Spleen (tissue), 11 donors: ENCODE data around the gene SORCS2. TPM values are rescaled to one million over a fixed set of nuclear protein-coding genes. Genes with fewer than 3 reads are reported as not detected.

ENCODE experiments used
- DNase-seq: peaks from one replicate; pipeline ENCODE4 v3.0.0-alpha.2; 2020
- H3K27ac ChIP-seq, 8 donors: fragments of 200-600 bp; sonication (generic) in 7 of 8; 1 replicate in 4 of 8; 2 replicates in 4 of 8; pipeline versions ENCODE4 v1.5.0 to v1.8.0; 2016 to 2021; ENCODE audit warnings: inconsistent platforms in 4 of 8, mild to moderate bottlenecking in 4 of 8, moderate library complexity in 1 of 8
- H3K27me3 ChIP-seq, 7 donors: fragments of 200-600 bp; sonication (generic) in 6 of 7; replicated peaks in 1 of 7; 1 replicate in 4 of 7; 2 replicates in 3 of 7; pipeline versions ENCODE4 v1.5.0 to v1.8.0; 2016 to 2021; ENCODE audit warnings: inconsistent platforms in 3 of 7, mild to moderate bottlenecking in 1 of 7
- H3K36me3 ChIP-seq, 6 donors: fragments of 200-600 bp; sonication (generic) in 5 of 6; 1 replicate in 4 of 6; 2 replicates in 2 of 6; pipeline versions ENCODE4 v1.5.0 to v1.8.0; 2016 to 2021; ENCODE audit warnings: inconsistent platforms in 2 of 6
- H3K4me1 ChIP-seq, 6 donors: fragments of 200-600 bp; sonication (generic) in 5 of 6; 1 replicate in 3 of 6; 2 replicates in 3 of 6; pipeline versions ENCODE4 v1.5.0 to v1.8.0; 2016 to 2021; ENCODE audit warnings: inconsistent platforms in 3 of 6
- H3K4me3 ChIP-seq, 8 donors: fragments of 200-600 bp; sonication (generic) in 7 of 8; 1 replicate in 4 of 8; 2 replicates in 4 of 8; pipeline versions ENCODE4 v1.5.0 to v1.8.0; 2016 to 2021; ENCODE audit warnings: inconsistent platforms in 4 of 8, mild to moderate bottlenecking in 4 of 8, moderate library complexity in 2 of 8
- H3K9me3 ChIP-seq, 8 donors: fragments of 200-600 bp; sonication (generic) in 7 of 8; 1 replicate in 4 of 8; 2 replicates in 4 of 8; pipeline versions ENCODE4 v1.5.0 to v1.8.0; 2016 to 2021; ENCODE audit warnings: inconsistent platforms in 4 of 8
- CTCF ChIP-seq, 11 experiments: fragments of 200-600 bp in 7 of 11; fragments of 450-650 bp in 4 of 11; sonication (generic) in 4 of 11; IDR thresholded peaks in 8 of 11; conservative IDR thresholded peaks in 3 of 11; 1 replicate in 7 of 11; 2 replicates in 4 of 11; pipeline versions ENCODE4 v1.4.0 to v1.8.0; 2016 to 2021; ENCODE audit warnings: antibody characterized with exemption in 11 of 11, inconsistent platforms in 4 of 11, mild to moderate bottlenecking in 1 of 11
- POLR2A ChIP-seq, 3 donors: fragments of 450-650 bp; IDR thresholded peaks; one replicate each; pipeline ENCODE4 v1.5.1; 2017; ENCODE audit warnings: antibody characterized with exemption in 3 of 3, mild to moderate bottlenecking in 1 of 3
- POLR2AphosphoS5 ChIP-seq, 3 donors: sonication (generic); formaldehyde crosslinking; IDR thresholded peaks; one replicate each; pipeline ENCODE4 v1.5.1; 2017; ENCODE audit warnings: antibody characterized with exemption in 3 of 3
- WGBS, 5 donors: extraction: QIAGEN DNeasy Blood & Tissue Kit in 3 of 5; methylation state at CpG; one replicate each; pipeline versions ENCODE4 v1.1.5 to v1.1.7; 2013 to 2018; 5-methylcytosine and 5-hydroxymethylcytosine counted together
- intact Hi-C: fragments of 100-400 bp; cut with DNase I; formaldehyde crosslinking; loops from one replicate; pipeline ENCODE4 v1.15.0; 2023; ENCODE audit warnings: low total_unique reads
- polyA plus RNA-seq, 3 donors: library from polyadenylated mRNA; stranded (reverse); fragments of 200-250 nt; gene quantifications; one replicate each; pipeline ENCODE4 v1.2.1, GENCODE V29; 2013
- total RNA-seq, 7 donors: library from RNA; depleted of rRNA in 3 of 7; stranded (reverse); fragments of >200 nt in 3 of 7; fragmentation: NEBNext Ultra II Directional in 4 of 7; extraction: Animal tissue kit (Norgen Biotek cat#: 25700) in 4 of 7; gene quantifications; one replicate each; pipeline versions ENCODE4 v1.1.0 to v1.2.1, GENCODE V29; 2016 to 2021
- donor health status: healthy with polysubstance abuse.
- donor health status: DM: no; HTN: no; CAD: no; lungs with moderate emphysema.
- donor health status: DM: no; HTN: no; CAD: no.
- donor health status: Bipolar disorder and iron deficiency.
- donor health status: healthy.
- donor health status: DM: no; HTN: no; CAD: no.
- donor health status: DM: yes; HTN: yes; CAD: no.

The SORCS2 gene
- total and polyA plus RNA-seq, 10 donors, result 0.33 to 1.6 (median 0.60) TPM

- Histone ChIP-seq H3K27ac (no peak overlapping the region), H3K36me3 (peaks cover 0 to 26% (median 0%) of the 10 kb centered on the region in 6 donors), H3K4me1 (peaks cover 5 to 23% (median 15%) of the 10 kb centered on the region in 6 donors), H3K27me3 (no peaks in the 10 kb centered on the region), H3K4me3 (no peak overlapping the region), H3K9me3 (no peaks in the 10 kb centered on the region)
- TF ChIP-seq CTCF (IDR thresholded peaks at IDR 0.05 in 8 of 11, conservative IDR thresholded peaks at IDR 0.05 in 3 of 11), result no peak
- TF ChIP-seq POLR2A (IDR thresholded peaks at IDR 0.05), result no peak
- no peak for TF ChIP-seq POLR2AphosphoS5 (IDR thresholded peaks at IDR 0.05)
- intact Hi-C loops, result no loop called here
- WGBS, 5 donors, result 79 to 94% (median 91%) methylated on average over 10 of the region's 10 CpGs
- peak; percentile 24 for DNase-seq
Observed at GRCh38 chr4:7786040-7786439, 593.7 kb downstream of the SORCS2 start.

- H3K27me3 ChIP-seq, result no peaks in the 10 kb centered on the region
- no peak overlapping the region for H3K27ac ChIP-seq
- WGBS, 5 donors, result 86 to 96% (median 94%) methylated on average over 10 of the region's 10 CpGs
- H3K9me3 ChIP-seq, result no peaks in the 10 kb centered on the region
- peaks cover under 1 to 18% (median 10%) of the 10 kb centered on the region in 6 donors for H3K4me1 ChIP-seq
- no peak for TF ChIP-seq POLR2A (IDR thresholded peaks at IDR 0.05)
- TF ChIP-seq CTCF (IDR thresholded peaks at IDR 0.05 in 8 of 11, conservative IDR thresholded peaks at IDR 0.05 in 3 of 11), result no peak
- TF ChIP-seq POLR2AphosphoS5 (IDR thresholded peaks at IDR 0.05), result no peak
- DNase-seq, result peak; percentile 24
- H3K4me3 ChIP-seq, result no peak overlapping the region
- intact Hi-C loops, result no loop called here
- H3K36me3 ChIP-seq, result peaks cover 0 to 27% (median 0%) of the 10 kb centered on the region in 6 donors
Observed at GRCh38 chr4:7786517-7786916, 594.2 kb downstream of the SORCS2 start.

- 76 to 98% (median 93%) methylated on average over 8 to 15 of the region's 15 CpGs for WGBS, 5 donors
- intact Hi-C loops, result no loop called here
Observed at GRCh38 chr4:7787067-7787466, 594.7 kb downstream of the SORCS2 start.

GRCh38 chr4:7787681-7788141, 595.4 kb downstream of the SORCS2 start:
- intact Hi-C loops, result no loop called here
- H3K9me3 ChIP-seq, result no peaks in the 10 kb centered on the region
- peaks cover 0 to 39% (median under 1%) of the 10 kb centered on the region in 6 donors for H3K36me3 ChIP-seq
- H3K4me3 ChIP-seq, result no peak overlapping the region
- H3K27me3 ChIP-seq, result no peaks in the 10 kb centered on the region
- H3K27ac ChIP-seq, result no peak overlapping the region
- TF ChIP-seq POLR2A (IDR thresholded peaks at IDR 0.05), result no peak
- TF ChIP-seq POLR2AphosphoS5 (IDR thresholded peaks at IDR 0.05), result no peak
- no peak for TF ChIP-seq CTCF (IDR thresholded peaks at IDR 0.05 in 8 of 11, conservative IDR thresholded peaks at IDR 0.05 in 3 of 11)
- peaks cover 0 to 7% (median 0%) of the 10 kb centered on the region in 6 donors for H3K4me1 ChIP-seq
- WGBS, 5 donors, result 89 to 95% (median 93%) methylated on average over 21 to 30 of the region's 30 CpGs
- peak; percentile 72 for DNase-seq

More at GRCh38 chr4:7787067-7787466, 594.7 kb downstream of the SORCS2 start:
- Histone ChIP-seq H3K4me1 (peaks cover 0 to 13% (median 4%) of the 10 kb centered on the region in 6 donors), H3K36me3 (peaks cover 0 to 33% (median 0%) of the 10 kb centered on the region in 6 donors), H3K27me3 (no peaks in the 10 kb centered on the region), H3K9me3 (no peaks in the 10 kb centered on the region), H3K27ac (no peak overlapping the region), H3K4me3 (no peak overlapping the region)
- DNase-seq, result peak; percentile 30
- no peak for TF ChIP-seq POLR2A (IDR thresholded peaks at IDR 0.05)
